Osteocyte (in vitro differentiated cells): ENCODE results near the gene GYPC. TPM values are rescaled to one million over a fixed set of nuclear protein-coding genes. Genes with fewer than 3 reads are reported as not detected.

Source experiments
- DNase-seq: peaks from one replicate; pipeline ENCODE4 v3.0.0; 2021; ENCODE audit warnings: mixed read lengths; ENCODE audit not compliant: unreplicated experiment; ENCODE audit errors: extremely low spot score
- H3K27ac Mint-ChIP-seq: one replicate; pipeline ENCODE4 v1.8.0; 2021; ENCODE audit warnings: mild to moderate bottlenecking, mixed read lengths; ENCODE audit not compliant: unreplicated experiment
- H3K27me3 Mint-ChIP-seq: one replicate; pipeline ENCODE4 v1.8.0; 2021; ENCODE audit warnings: mixed read lengths; ENCODE audit not compliant: unreplicated experiment
- H3K36me3 Mint-ChIP-seq: one replicate; pipeline ENCODE4 v1.8.0; 2021; ENCODE audit warnings: mixed read lengths; ENCODE audit not compliant: unreplicated experiment
- H3K4me1 Mint-ChIP-seq: one replicate; pipeline ENCODE4 v1.8.0; 2021; ENCODE audit warnings: mixed read lengths; ENCODE audit not compliant: unreplicated experiment
- H3K4me3 Mint-ChIP-seq: one replicate; pipeline ENCODE4 v1.8.0; 2021; ENCODE audit warnings: mild to moderate bottlenecking, moderate library complexity, mixed read lengths; ENCODE audit not compliant: unreplicated experiment
- H3K9me3 Mint-ChIP-seq: one replicate; pipeline ENCODE4 v1.8.0; 2021; ENCODE audit warnings: mixed read lengths; ENCODE audit not compliant: unreplicated experiment
- total RNA-seq: library from RNA; stranded (reverse); gene quantifications from 2 replicates; pipeline ENCODE4 v1.2.1, GENCODE V29; 2021
- TF ChIP-seq, protein P1 (sequence below): fragments of 200-600 bp; sonication (generic); IDR thresholded peaks from 2 replicates; pipeline ENCODE4 v1.5.0; 2021; ENCODE audit warnings: antibody characterized with exemption, mild to moderate bottlenecking, moderate library complexity

The GYPC gene
- total RNA-seq, 1 donor from 2014 or later = 110 TPM

DNA sequence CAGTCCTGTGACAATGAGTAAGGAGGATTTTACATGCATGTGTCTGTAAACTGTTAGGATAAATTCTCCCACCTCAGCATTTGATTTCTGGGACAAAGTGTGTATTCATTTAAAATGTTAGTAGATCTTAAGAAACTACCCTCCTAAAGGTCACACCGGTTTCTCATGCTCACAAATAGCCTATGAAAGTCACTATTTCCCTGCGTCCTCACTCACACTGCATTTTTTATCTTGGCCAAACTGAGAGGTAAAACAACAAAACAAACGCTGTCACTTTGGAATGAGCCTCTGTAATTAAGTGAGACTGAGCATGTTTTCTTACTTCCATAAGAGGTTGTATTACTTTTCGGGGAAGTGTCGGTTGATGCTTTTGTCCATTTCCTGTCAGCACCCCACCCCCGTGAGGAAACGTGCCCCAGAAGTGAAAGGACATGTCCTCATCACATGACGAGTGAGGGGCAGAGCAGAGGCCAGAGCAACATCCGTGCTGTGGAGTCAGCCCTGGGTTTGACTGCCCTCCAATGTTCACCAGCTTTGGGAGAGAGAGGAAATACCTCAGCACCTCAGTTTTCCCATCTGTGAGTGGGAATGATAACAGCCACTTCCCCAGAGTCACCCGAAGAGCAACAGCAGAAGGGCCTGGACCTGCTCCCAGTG is 3.1 kb downstream of the GYPC start:
- Mint-ChIP-seq H3K36me3 (peaks cover 10% of the 10 kb centered on the region), H3K9me3 (no peaks in the 10 kb centered on the region), H3K27me3 (no peaks in the 10 kb centered on the region), H3K4me3 (peak overlapping the region; percentile 49), H3K27ac (peak overlapping the region; percentile 84), H3K4me1 (peaks cover 77% of the 10 kb centered on the region)
- DNase-seq = no peak
- TF ChIP-seq, protein P1, sequence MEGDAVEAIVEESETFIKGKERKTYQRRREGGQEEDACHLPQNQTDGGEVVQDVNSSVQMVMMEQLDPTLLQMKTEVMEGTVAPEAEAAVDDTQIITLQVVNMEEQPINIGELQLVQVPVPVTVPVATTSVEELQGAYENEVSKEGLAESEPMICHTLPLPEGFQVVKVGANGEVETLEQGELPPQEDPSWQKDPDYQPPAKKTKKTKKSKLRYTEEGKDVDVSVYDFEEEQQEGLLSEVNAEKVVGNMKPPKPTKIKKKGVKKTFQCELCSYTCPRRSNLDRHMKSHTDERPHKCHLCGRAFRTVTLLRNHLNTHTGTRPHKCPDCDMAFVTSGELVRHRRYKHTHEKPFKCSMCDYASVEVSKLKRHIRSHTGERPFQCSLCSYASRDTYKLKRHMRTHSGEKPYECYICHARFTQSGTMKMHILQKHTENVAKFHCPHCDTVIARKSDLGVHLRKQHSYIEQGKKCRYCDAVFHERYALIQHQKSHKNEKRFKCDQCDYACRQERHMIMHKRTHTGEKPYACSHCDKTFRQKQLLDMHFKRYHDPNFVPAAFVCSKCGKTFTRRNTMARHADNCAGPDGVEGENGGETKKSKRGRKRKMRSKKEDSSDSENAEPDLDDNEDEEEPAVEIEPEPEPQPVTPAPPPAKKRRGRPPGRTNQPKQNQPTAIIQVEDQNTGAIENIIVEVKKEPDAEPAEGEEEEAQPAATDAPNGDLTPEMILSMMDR = no peak

DNA sequence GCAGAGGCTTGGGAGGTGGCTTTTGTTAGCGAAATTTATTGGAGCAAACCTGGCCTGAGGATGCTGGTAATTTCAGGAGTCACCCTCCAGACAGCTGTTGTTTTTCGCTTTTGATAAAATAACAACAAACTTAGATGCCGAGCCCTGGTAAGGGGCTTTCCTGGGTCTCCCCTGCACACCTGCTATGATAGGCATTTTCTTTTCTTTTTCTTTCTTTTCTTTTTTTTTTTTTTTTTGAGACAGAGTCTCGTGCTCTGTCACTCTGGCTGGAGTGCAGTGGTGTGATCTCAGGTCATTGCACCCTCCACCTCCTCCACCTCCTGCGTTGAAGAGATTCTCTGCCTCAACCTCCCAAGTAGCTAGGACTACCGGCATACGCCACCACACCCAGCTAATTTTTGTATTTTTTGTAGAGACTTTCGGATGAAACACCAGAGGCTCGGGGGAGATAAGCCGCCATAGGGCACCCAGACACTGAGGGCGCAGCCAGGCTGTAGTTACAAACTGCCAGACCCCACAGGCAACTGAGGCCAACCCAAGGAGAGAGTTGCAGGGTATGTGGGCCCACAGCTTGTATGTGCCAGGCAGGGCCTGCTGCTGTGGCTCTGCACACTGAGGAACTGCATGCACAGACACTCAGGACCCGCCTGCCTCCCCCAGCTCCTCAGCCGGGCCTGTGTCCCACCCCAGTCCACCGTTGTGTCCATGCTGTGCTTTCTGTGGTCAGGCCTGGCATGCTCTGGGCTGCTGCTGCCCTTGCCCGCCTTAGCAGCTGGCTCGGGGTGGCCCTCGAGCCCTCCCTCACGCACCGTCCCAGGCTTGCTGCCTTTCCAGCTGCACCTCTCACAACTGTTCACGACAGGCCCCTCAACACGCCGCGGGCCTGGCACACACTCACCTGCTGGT is 3.9 kb downstream of the GYPC start:
- TF ChIP-seq, protein P1 = no peak
- H3K9me3 Mint-ChIP-seq = no peaks in the 10 kb centered on the region
- no peaks in the 10 kb centered on the region for H3K27me3 Mint-ChIP-seq
- H3K27ac Mint-ChIP-seq = peak overlapping the region; percentile 84
- peaks cover 79% of the 10 kb centered on the region for H3K4me1 Mint-ChIP-seq
- H3K4me3 Mint-ChIP-seq = no peak overlapping the region
- H3K36me3 Mint-ChIP-seq = peaks cover 13% of the 10 kb centered on the region
- no peak for DNase-seq

DNA sequence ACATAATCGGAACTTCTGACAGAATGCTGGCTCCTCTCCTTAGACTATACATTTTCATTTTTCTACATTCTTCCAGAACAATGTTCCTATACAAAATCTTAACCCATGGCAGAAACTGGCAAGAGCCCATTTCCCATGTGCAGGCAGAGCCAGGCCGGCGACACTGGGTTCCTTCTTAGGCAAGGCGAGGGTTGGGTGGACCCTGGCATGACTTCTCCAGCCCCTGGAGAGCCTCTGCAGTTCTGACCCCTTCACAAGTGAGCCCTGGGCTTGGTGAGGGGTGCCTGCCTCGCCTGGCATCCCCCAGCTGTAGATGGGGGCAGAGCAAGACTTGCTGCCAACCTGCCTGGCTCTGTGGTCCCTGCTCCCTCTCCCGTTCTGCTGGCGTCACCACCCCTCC is 5.0 kb downstream of the GYPC start:
- Mint-ChIP-seq H3K27me3 (no peaks in the 10 kb centered on the region), H3K4me3 (no peak overlapping the region), H3K9me3 (no peaks in the 10 kb centered on the region), H3K27ac (no peak overlapping the region), H3K36me3 (peaks cover 13% of the 10 kb centered on the region), H3K4me1 (peaks cover 74% of the 10 kb centered on the region)
- TF ChIP-seq, protein P1 = no peak
- no peak for DNase-seq

DNA sequence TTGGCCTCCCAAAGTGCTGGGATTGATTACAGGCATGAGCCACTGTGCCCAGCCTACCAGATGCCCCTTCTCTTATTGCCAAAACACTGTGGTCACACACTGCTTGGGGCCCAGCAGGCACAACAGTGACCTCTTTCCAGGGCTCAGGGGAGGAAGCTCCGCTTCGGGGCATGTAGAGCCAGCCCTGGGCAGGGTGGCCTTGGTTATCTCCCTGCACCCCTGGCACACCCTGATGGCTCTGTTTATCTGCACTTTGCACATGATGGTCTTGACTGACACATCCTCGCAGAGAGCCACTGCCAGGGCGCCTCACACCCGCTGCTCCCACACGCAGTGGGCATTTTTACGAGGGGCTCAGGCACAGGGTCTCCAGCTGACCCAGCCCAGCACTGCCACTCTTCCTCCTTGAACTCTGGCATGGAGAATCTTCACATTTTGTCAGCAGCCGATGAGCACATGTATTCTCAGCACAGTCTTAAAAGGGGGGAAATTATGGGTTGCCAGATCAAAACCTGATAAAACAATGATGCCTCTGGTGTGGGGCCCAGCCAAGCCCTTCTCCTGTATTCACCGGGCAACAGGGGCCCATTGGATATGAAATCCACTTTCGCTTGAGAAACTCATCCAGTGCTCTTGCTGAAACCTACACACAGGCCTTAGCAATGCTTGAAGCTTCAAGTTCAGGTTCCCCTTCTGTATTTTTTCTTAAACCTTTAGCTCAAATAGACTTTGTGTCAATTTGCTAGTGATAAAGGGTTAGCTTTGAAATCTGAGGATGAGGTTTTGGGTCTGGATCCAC is 5.9 kb downstream of the GYPC start:
- TF ChIP-seq, protein P1 = no peak
- no peaks in the 10 kb centered on the region for H3K27me3 Mint-ChIP-seq
- H3K4me1 Mint-ChIP-seq = peaks cover 79% of the 10 kb centered on the region
- no peaks in the 10 kb centered on the region for H3K9me3 Mint-ChIP-seq
- peaks cover 13% of the 10 kb centered on the region for H3K36me3 Mint-ChIP-seq
- no peak overlapping the region for H3K27ac Mint-ChIP-seq
- H3K4me3 Mint-ChIP-seq = no peak overlapping the region
- DNase-seq = no peak
